GM21529 (cell line): Measurements from ENCODE around the gene CFAP97D1.

Experiments used
- ATAC-seq: cut with Tn5 transposase; IDR thresholded peaks from one replicate; pipeline ENCODE4 v1.9.1; 2021; ENCODE audit not compliant: unreplicated experiment

CFAP97D1 gene

GRCh38 chr17:43780135-43780534 lies at the start of gene CFAP97D1:
Gene CFAP97D1 (plus strand): TSS chr17:43780435. CDS start chr17:43780463, 28 bp downstream.
- no peak for ATAC-seq

DNA sequence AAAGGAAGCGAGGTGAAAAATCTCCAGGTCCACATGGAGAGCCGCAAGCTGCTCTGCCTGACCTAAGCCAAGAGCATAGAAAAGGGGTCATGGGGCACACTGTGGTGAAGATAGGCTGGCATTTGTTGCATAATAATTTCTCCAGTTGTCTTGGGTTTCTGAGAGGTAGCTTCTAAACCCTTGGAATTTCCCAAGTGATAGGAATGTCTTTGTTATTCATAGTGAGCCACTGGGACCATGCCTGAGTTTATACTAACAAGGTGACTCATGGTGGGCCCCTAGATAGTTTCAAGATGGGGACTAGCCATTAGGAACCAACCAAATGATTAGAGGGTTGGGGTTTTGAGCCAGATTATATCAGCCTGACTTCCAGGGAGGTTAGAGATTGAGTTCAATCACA lies 47.3 kb upstream of the CFAP97D1 start:
- ATAC-seq, result no peak

- ATAC-seq, result no peak
These were observed 46.3 kb upstream of the CFAP97D1 start for GRCh38 chr17:43733956-43734355.

- ATAC-seq, result no peak
These were observed 45.9 kb upstream of the CFAP97D1 start for GRCh38 chr17:43734376-43734775.

DNA sequence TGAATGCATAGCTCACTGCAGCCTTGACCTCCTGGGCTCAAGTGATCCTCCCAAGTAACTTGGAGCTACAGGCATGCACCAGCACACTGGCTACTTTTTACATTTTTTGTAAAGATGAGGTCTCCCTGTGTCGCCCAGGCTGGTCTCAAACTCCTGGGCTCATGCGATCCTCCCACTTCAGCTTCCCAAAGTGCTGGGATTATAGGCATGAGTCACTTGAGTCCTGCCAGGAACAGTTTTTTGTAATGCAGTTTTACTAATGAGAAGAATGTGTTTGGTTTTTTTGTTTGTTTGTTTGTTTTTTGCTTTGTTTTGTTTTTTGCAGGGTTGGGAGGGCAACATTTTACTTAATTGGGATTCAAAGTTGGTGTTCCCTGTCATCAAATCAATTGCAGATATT lies 43.8 kb upstream of the CFAP97D1 start:
- ATAC-seq, result no peak

DNA sequence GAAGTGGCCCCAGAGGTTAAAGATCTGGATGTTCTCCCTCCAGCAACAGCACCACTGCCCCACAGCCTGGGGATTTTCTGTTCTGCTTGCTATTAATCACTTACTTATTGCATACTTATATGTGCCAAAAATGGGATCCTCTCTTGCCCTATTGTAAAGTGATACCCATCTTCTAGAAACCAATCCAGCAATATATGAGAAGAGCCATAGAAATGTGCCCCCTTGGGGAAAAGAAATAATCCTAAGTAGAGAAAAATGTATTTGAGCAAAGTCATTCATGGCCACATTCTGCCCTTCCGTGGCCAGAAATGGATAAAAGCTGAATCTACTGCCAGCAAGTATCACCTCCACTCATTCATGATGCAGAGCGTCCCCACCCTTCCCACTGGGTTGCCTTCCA lies 42.5 kb upstream of the CFAP97D1 start:
- no peak for ATAC-seq

GRCh38 chr17:43740541-43740940 lies 39.7 kb upstream of the CFAP97D1 start:
- ATAC-seq, result no peak

DNA sequence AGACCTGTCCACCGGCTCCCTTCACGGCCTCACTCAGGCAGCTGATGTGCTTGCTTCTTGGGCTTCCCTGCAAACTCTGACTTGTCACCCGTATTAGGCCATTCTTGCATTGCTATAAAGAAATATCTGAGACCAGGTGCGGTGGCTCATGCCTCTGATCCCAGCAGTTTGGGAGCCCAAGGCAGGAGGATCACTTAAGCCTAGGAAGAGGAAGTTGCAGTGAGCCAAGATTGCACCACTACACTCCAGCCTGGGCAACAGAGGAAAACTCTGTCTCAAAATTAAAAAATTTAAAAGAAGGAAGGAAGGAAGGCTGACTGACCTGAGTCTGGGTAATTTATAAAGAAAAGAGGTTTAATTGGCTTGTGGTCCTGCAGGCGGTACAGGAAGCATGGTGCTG lies 38.6 kb upstream of the CFAP97D1 start:
- ATAC-seq, result no peak

DNA sequence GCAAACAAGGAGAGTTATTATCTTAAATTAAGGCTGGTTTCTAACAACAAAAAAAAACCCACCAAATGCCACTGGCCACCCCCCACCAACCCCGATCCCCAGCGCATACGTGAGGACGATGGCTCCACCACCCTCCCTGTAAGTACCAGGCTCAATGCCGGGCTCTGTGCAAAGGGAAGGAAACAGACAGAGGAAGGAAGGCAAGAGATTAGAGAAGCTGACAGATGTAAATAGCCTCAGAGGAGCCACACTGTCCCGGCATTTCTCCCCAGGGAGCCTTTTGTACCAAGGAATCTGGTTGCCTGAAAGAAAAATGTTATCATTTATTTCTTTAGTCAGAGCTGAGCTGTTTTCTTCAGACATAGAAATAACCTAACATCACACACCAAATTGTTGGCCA lies 34.7 kb upstream of the CFAP97D1 start:
- no peak for ATAC-seq

- ATAC-seq, result no peak
These were observed 30.1 kb upstream of the CFAP97D1 start for GRCh38 chr17:43750153-43750552.

DNA sequence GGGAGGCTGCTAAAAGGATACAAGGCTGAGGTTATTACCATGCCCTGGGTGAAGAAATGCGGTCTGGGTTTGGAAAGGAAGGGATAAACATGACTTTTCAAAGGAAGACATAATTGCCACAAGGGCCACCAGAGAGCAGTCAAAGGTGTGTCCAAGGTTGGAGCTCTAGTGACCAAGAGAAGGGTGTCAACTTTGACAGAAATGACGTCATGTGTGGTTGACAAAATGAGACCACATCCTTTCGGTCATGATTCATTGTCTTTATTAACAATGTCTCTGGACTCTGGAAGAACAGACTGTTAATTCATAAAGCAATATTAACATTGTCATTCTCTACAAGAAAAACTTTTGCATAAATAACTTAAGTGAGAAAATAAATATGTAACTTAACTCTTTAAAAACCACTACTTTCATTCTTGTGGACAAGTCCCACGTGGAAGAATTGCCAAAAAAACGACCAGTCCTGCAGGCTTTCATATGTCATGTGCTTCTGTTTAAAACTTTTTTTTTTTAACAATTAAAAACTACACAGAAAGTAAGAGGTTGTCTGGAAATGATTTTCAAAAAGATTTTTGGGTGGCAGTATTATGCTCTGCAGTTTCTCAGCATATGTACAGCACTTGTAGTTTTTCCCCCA lies 26.6 kb upstream of the CFAP97D1 start:
- no peak for ATAC-seq

- ATAC-seq, result no peak
These were observed 25.3 kb upstream of the CFAP97D1 start for GRCh38 chr17:43754947-43755346.

DNA sequence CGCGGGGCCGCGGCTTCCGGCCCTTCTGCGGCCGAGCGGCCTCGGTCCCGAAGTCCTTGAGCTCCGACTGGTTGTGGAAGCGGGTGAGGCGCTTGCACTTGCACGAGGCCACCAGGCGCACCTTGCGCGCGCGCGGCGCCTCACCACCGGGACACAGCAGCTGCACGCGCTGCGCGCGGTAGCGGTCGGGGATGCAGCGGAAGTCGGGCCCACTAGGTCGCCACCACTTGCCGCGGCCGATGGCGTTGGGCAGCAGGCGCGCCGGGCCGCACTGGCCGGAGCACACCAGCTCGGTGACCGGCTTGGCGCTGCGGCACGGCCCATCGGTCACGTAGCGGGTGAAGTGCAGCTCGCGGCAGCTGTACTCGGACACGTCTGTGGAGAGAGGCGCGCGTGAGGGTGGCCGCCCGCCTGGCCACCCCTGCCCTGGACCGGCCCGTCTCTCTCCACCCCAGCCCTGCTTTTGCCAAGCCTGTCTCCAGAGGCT lies 24.8 kb upstream of the CFAP97D1 start:
- no peak for ATAC-seq

- no peak for ATAC-seq
These were observed 24.0 kb upstream of the CFAP97D1 start for GRCh38 chr17:43756201-43756600.

- ATAC-seq, result no peak
These were observed 23.0 kb upstream of the CFAP97D1 start for GRCh38 chr17:43757171-43757660.

- ATAC-seq, result no peak
These were observed 22.1 kb upstream of the CFAP97D1 start for GRCh38 chr17:43758086-43758485.

- ATAC-seq, result no peak
These were observed 21.6 kb upstream of the CFAP97D1 start, which contains the start of gene SOST for GRCh38 chr17:43758497-43759174. Gene SOST (minus strand): TSS chr17:43758791. CDS start chr17:43758741, 50 bp downstream.

- ATAC-seq, result no peak
These were observed 20.4 kb upstream of the CFAP97D1 start for GRCh38 chr17:43759836-43760235.

GRCh38 chr17:43760254-43760852 lies 19.9 kb upstream of the CFAP97D1 start:
- peak; percentile 48 for ATAC-seq

- ATAC-seq, result no peak
These were observed 13.7 kb upstream of the CFAP97D1 start for GRCh38 chr17:43766413-43767052.

GRCh38 chr17:43767053-43767712 lies 13.1 kb upstream of the CFAP97D1 start:
- no peak for ATAC-seq
